ENCODE measurements around the gene AKAP13.
A peak's percentile ranks its signal among the peaks of the same experiment; 100 is the strongest.

AKAP13 gene

DNA sequence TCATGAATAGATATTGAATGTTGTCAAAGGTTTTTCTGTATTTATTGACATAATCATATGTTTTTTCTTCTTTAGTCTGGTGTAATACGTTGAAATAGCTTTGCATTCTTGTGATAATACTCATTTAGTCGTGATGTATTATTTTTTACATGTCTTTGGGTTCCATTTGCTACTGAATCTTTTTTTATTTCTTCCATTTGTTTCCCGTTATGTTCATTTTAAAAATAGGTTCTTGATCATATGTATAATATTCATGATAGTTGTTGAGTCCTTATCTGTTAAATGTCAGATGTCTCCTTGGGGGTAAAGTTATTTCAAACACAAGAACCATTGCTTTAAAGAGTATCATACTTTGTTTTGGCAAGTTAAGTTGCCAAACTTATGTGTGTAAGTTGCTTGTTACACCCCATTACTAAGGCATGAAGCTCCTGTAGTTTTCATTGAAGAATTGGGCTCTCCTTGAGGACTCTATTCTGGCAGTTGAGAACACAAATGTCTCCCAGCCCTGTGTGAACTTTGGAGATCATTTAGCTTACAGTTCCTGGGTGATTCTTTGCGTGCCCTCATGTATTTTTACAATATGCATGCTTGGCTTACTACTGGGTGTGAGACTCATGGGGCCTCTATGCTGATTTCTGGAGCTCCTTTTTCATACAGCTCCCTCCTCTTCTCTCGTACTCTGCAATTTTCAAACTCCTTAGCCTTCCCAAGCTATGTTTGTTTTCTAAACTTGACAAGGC is 8.3 kb downstream of the AKAP13 start:
- DNase-seq: no peak

DNA sequence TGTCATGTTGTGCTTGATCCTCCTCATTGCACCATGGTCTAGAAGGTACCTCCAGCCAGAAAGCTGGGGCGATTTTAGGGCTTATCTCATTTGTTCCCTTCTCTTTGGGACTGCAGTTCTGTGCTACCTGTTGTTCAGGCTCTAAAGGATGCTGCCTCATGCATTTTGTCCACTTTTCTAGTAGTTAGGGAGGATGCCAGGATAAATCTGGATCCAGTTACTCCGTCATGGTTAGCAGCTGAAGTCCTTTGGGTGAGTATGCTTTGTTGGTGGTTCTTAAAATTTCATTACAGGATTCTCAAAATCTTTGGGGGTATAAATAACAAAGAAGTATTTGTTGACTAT is 8.9 kb downstream of the AKAP13 start:
- no peak for DNase-seq

DNA sequence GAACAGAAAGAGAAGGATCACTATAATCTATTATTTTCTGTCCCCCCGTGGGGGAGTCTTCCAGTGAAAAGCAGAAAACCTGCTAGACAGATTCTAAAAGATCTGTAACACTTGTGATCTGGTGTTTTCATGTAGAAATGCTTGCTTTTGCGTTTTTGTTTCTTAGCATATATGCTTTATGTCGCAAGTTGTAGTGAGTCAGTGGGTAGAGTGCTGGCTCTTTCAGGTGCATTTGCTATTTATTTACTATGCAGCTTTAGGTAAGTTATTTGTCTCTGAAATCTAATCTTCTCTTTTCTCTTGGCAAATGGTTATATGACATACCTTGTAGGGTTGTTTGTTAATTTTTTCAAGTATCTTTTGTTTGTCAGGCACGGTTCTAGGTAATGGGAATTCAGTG is 9.4 kb downstream of the AKAP13 start:
- no peak for DNase-seq

DNA sequence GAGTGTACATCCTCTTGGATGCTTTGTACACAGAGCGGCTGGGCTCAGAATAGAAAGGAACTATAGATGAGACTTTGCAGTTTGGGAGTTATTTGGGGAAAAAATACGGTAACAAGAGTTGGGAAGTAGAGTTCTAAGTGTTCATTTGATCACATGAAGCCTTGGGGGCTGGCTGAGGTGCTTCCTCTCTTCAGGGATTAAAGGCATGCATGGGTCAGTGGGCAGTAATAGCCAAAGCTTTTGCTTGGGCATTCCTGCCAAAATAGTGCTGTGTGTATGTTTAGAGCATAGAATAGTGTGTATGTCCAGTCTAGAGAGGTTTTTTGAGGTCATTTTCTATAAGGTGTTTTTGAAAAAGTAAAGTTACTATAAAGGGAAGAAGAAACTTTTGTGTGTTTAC is 12.8 kb downstream of the AKAP13 start:
- no peak for DNase-seq

DNA sequence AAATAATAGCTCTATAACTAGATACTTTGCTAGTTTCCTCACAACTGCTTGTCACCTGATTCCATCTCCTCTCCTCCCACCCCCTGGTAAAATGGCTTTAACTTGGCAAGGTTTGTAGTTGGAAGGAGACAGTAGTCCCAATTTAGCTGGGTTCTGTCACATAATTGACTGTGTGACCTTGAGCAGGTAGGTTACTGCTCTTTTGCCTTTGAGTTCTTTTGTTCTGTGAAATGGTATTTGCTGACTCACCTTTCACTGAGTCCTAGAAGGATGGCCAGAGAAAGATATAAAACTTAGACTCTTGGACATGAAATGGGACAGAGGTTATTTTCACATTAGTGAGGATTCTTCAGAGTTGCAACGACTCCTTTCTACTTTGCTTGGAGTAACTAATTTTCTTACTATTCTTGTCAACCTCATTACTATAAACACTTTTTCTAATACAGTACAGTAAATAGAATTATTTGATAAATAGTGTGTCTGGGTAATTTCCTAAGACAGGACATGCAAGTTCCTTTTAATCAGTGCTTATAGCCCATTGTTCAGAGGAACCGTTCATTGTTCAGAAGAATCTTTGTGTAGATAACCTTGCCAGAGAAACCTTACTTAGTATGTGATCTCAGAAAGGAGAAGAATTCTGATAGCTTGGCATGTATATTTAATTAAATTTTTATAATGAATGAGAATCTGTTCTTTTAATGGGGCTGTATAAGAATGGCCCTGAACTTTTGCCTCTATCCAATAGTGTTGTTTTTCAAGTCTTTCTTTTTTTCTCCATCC is 14.3 kb downstream of the AKAP13 start:
- DNase-seq: no peak

DNA sequence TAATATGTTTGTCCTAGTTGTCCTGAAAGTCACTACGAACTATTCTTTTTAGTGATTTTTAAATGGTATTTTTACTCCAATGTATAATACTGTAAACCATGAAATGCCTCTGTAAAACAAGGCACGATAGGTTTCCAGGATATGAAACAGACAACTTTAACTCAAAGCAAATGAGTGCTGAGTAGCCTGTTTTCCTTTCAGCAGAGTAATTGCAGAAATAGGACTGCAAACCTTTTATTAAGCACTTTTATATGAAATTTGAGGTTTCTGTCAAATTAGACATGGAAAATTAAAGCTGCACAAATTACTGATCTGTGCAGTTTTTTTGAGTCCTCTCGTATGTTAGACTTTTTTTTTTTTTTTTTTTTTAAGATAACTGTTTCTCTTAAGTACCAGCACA is 16.2 kb downstream of the AKAP13 start:
- no peak for DNase-seq

DNA sequence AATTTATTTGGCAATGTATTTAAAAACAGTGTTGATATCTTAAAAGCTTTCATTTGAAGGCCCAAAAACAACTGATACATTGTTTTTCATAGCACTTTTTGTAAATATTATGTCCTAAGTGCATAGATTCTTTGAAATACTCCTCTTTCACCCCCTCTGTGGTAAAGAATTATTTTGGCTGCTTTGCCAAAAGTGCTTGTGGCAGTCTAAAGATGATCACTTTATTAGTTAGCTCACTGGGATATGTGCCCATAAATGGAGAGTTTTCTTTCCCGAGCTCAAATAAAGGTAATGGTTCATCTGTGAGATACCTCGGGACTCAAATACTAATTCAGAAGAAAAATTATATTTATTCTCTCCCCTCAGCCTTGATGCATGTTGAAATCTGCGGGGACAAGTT is 16.7 kb downstream of the AKAP13 start:
- DNase-seq: no peak

DNA sequence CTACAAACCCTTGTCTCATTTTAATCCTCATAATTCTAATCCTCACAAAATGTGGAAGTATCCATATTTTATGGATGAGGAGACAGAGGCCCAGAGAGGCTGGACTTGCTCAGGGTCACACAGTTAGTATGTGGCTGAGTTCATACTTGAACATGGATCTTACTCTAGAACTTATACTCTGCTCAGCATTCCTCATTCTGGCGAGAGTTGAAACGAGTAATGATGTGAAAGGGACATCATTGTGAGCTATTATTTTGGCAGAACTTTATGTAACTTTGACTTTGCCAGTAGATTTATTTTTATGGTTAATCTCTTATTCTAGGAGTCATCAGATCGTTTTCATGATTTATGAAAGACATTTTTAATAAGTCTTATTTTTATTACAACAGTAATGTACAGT is 17.5 kb downstream of the AKAP13 start:
- DNase-seq: no peak

DNA sequence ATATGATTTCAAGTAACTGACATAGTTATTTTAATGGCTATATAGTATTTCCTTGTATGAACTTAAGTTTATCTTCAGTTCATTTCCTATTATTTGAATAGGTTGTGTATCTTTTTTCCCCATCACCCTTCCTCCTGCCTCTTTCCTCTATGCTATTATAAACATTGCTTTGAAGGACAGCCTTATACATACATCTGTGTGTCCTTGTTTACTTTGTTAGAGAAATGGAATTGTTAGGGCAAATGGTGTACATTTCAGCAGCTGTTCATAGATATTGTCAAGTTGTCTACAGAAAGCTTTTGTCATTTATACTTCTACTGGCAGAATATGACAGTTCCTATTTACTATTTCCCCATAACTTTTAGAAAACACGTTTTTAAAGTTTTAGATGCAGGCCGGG is 18.4 kb downstream of the AKAP13 start:
- no peak for DNase-seq

DNA sequence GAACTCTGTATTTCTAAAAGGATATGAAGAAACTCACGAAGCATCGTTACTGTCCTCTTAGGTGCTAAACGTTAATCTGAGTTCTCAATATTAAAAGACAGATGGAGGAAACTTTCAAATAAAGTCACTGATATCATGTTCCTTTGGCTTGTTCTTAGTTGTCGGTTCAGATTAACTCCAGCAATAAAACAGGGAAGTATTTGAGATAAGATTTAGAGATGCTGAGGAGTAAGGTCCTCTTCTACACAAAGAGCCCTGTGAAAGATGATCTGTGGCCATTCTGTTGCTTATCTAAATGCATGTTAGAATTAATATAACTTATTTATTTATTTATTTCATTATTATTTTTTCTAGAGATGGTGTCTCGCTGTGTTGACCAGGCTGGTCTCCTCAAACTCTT is 19.2 kb downstream of the AKAP13 start:
- no peak for DNase-seq

DNA sequence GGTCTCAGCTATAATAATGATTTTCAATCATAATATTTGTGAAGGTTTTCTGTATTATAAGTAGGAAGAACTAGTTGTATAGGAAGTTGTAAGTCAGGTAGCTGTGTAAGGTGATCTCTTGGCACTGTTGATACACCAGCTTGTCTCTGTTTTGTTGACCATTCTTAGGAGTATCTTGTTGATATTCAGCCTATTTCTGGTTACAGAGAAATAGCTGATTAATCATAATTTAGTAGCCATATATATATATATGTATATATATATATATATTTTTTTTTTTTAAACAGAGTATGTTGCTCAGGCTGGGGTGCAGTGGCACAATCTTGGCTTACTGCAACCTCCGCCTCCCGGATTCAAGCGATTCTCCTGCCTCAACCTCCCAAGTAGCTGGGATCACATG is 20.2 kb downstream of the AKAP13 start:
- DNase-seq: no peak

DNA sequence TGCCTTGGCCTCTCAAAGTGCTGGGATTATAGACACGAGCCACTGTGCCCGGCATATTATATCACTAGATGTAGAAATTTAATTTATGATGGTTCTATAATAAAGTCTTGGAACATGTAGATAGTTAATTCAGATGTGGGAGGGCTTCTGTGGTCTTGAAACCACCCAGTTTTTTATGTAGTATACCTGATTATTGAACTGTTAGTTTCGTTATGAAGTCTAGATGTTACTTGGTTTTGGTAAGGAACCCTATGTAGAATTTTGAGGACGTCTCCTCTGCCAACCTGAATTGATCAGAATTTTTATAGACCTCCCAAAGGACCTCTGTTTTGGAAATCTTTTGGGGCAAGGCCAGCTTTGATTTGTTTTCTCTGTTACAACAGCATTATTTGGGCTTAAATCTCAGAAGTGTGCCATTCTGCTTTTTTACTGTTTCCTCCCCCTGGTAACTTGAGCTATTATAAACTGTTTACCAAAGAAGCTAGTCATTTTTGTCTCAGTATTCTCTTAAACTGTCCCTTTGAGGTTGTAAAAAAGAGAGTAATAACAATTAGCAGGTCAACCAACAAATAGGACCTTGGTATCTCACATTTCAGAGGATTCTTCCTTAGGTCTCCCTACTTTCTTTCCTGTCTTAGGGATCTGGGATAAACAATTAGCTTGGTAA is 20.8 kb downstream of the AKAP13 start:
- DNase-seq: no peak

DNA sequence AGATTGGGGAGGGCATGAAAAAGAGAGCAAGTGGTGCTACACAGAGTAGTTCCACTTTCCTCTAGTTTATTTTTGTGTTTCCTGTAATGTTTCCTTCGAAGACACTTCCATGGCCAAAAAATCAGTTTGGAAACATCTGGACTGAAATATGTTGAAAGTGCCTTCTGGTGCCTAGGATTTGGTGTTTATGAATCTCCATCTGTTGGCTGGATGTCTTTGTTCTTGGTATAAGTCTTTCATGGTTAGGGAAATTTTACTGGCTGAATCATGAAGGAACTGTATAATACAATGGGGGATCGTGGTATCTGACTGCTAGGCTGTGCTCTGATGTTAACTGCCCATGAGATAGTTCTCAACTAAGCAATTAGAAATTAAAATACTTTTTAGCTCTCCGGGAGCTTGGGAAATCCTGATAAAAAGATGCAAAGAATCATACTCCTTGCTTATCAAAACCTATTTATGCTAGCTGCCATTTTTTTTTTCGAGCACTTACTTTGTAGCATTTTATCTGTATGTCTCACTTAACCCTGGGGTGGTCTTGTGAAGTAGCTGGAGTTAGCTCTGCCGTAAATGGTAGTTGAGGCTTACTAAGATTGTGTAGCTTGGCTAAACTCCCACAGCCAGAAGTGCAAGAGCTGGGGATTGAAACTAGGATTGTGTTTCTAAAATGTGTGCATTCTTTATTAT is 21.9 kb downstream of the AKAP13 start:
- no peak for DNase-seq

DNA sequence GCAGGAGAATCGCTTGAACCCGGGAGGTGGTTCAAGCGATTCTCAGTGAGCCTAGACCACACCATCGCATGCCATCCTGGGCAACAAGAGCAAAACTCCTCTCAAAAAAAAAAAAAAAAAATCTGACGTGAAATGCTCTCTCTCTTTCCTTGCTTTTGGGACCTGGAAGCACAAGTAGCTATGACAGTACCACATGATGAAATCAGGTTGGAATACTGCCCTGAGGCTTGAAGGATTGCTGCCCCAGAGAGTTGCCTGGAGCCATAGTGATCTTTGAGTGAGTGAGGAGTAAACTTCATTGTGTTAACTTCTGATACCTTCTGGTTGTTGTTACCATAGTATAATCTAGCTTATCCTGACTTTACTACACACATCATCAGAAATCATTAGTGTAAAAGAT is 23.3 kb downstream of the AKAP13 start:
- no peak for DNase-seq

DNA sequence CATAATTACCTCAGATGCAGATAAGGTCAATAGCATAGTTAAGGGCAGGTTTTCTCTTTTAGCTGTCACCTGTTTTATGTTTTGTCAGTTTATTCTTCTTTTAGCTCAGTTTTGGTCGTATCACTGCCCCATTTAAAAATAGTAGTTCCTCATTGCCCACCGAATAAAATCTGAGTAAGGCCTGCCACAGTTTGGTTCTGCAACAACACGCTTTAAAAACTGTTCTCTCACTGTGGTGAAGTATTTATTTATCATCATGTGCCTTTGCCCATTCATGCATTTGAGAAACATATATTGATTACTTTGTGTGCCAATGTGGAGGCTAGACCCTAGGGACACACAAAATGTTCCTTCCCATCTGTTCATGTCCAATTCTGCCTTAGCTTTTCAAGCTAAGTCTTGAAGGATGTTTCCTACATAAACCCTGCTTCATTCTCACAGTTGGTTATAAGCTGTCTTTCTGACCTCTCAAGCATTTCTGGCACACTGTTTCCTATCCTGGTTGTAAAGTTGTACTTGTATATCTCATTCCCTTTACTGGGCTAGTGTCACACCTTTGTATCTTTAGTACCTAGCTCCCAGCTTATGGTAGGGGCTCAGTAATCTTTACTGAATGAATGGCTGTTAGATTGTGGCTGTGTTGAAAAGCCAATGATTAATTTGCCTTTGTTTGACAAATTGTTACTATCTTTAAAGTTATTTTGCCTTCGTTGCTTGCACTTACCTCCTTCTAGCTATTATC is 23.9 kb downstream of the AKAP13 start:
- DNase-seq: no peak

DNA sequence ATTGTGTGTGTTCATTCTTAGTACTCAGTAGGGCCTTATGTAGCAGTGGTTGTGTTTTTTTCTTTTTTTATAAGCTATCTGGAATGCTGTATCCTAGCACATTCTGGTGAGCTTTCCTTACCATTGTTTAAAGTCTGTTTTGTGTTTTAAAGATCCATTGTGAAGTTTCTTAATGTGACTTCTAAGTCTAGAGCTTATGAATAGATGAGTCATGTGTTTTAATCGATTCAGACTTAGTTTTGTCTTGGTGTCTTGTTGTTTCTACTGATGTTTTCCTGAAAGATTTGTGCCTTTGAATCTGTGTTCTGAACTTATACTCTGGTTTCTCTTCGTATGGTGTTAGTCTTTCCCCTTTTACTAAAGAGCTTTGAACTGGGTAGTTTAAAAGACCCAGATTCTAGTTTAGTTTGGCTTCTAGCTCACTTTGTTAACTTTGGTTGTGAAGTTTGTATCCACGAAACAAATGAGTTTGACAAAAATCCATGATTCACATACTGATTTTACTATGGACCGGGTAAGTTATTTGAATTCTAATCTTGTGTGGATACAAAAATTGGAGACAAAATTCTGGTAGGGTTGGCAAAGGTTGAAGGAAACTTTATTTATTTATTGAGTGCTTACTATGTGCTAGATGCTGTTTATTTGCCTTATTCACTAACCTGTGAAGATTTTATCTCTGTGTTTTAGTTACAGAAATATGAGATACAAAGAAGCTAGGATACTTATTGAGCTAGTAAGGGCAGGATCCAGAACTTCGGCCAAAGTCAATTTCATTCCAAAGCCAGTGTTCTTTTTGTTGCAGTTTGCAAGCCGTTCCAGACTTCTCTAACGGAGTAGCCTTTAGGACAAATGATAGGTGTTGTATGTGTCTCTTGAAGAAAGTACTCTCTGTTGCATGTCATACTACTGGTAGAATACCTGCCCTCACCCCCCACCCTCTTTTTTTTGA is 24.8 kb downstream of the AKAP13 start:
- DNase-seq: no peak

DNA sequence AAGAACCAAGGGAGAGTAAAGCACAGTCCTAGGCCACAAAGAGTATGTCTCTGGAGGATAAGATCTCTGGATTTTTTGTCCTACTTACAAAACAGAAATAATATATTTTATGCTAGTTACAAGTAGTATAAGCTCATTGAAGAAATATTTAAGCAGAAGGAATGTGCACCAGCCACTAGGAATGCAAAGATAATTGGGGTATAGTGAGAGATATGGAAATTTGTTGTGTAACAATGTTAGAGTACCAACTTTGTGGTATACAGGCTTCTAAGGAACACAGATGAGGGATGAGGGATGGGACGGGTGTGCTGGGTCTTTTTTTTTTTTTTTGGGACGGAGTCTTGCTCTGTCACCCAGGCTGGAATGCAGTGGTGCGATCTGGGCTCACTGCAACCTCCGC is 26.5 kb downstream of the AKAP13 start:
- DNase-seq: no peak

DNA sequence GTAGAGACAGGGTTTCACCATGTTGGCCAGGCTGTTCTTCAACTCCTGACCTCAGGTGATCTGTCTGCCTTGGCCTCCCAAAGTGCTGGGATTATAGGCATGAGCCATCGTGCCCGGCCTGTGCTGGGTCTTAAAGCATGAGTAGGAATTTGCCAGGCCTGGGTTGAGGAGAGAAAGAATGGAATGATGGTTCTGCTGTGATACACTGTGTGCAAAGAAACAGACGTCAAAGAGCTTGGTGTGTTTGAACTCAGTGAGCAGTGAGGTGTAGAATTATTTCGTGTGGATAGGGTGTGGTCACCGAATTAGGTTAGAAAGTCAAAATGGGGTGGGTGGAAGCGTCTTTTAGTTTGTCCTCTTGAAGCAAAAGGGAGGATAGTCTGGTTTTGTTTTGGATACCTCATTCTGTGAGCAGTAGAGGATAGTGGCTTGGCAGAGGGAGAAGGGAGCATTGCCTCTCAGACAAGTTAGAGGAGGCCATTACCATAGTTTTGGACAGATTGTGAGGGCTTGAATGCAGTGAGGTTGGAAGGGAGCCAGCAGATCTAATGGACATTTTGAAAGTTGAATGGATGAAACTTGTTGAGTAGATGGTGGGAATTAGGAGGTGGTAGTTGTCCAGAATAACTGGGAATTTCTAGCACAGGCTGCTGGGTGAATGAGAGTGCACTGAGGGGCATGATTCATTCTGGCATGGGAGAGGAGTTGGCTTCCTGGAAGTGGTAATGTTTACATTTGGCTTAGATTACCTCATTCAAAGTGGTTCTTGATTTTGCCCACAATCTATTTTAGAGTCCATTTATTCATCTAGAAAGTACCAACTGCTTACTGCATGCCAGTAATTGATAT is 27.2 kb downstream of the AKAP13 start:
- peak; percentile 35 for DNase-seq

DNA sequence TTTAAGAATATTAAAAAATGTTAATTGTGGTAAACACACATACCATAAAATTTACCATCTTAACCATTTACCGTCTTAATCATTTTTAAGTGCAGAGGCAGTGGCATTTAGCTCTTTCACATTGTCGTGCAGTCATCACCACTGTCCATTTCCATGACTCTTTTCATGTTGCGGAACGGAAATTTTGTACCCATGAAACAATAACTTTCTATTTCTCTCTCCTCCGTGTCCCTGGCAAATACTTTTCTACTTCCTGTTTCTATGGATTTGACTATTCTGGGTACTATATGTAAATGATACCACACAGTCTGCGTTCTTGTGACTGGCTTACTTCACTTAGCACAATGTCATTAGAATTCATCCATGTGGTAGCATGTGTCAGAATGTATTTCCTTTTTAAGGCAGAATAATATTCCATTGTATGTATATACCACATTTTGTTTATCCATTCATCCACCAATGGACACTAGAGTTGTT is 27.9 kb downstream of the AKAP13 start:
- no peak for DNase-seq

DNA sequence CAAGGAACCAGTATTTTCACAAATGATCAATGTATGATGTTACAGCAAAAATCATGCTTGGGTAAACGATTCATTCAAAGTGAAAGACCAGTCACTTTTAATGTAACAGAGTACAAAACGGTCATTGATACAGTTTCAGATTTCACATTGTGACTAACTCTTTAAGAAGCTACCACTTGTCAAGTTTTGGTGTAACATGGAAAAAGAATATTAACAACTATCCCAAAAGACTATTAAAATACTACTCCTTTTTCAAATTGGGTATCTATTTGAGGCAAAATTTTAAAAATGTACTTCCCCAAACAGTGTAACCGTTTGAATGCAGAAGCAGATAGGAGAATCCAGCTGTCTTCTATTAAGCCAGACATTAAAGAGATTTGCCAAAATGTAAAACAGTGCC is 31.7 kb downstream of the AKAP13 start:
- DNase-seq: no peak
